Measurements from ENCODE around the gene POLD3. TPM values are rescaled to one million over a fixed set of nuclear protein-coding genes. Genes with fewer than 3 reads are reported as not detected.

Gene POLD3
- total RNA-seq, 3 donors from 2014 or later: 9.8 to 23.3 (median 16.7) TPM

DNA sequence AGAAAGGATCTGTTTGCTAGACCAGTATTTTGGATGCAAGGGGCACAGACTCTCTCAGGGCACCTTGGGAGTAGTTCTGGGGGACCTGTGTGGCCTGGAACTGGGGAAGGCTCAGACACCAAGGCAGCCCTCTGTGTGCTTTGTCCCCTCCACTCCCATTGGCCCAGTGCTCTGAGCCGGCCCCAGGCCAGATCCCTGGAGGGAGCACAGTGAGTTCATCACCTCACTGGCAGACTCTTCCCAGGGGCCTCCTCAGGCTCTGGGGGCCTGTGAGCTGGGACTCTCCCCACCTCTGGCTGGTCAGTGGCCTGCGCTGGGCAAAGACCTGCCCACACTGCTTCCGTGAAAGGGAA lies 87.1 kb downstream of the POLD3 start:
- H3K9me3 ChIP-seq: no peaks in the 10 kb centered on the region
- TF ChIP-seq POLR2A (IDR thresholded peaks at IDR 0.05): no peak
- TF ChIP-seq, protein P1, sequence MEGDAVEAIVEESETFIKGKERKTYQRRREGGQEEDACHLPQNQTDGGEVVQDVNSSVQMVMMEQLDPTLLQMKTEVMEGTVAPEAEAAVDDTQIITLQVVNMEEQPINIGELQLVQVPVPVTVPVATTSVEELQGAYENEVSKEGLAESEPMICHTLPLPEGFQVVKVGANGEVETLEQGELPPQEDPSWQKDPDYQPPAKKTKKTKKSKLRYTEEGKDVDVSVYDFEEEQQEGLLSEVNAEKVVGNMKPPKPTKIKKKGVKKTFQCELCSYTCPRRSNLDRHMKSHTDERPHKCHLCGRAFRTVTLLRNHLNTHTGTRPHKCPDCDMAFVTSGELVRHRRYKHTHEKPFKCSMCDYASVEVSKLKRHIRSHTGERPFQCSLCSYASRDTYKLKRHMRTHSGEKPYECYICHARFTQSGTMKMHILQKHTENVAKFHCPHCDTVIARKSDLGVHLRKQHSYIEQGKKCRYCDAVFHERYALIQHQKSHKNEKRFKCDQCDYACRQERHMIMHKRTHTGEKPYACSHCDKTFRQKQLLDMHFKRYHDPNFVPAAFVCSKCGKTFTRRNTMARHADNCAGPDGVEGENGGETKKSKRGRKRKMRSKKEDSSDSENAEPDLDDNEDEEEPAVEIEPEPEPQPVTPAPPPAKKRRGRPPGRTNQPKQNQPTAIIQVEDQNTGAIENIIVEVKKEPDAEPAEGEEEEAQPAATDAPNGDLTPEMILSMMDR (IDR thresholded peaks at IDR 0.05): no peak
- peaks cover 0 to 13% of the 10 kb centered on the region in 2 donors for H3K4me1 ChIP-seq
- peak; percentile 8 to 46 for DNase-seq (ENCODE audit: low spot score in 2 of 2)
- intact Hi-C loops (cut with DNase I; ENCODE audit: low total_unique reads): no loop called here
- no peaks in the 10 kb centered on the region for H3K36me3 ChIP-seq
- no peaks in the 10 kb centered on the region for H3K27me3 ChIP-seq
- H3K27ac ChIP-seq: peak overlapping the region in 1 of 2 donors; percentile 8
- no peak overlapping the region for H3K4me3 ChIP-seq

DNA sequence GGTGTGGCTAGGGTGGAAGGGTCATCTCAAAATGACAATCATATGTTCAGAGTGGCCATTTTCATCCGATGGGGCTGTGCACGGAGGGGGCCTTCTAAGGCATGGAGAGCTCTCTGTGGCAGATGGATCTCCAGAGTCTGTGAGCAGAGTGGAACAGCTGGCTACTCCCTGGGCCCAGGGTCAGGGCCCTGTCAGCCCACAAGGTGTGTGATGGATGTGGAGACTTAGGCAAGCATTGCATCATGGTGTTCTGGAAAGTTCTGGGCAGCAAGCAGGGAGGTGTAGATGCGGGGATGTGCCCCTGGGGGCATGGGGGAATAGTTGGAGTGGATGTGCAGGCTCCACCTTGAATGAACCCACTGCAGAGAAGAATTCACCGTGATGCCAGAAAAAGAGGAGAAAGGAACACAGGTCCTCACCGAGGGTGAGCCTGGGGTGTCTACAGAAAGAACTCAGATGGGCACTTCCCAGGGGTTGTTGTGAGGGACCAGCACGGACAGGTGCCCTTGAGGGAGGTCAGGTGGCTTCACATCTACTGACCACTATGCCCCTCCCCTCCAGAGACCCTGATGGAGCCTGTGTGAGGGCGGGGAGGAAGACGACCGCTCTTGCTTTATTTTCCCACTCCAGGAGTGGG lies 87.8 kb downstream of the POLD3 start:
- Histone ChIP-seq H3K27ac (no peak overlapping the region), H3K4me3 (no peak overlapping the region), H3K27me3 (no peaks in the 10 kb centered on the region), H3K4me1 (peaks cover 0 to 13% of the 10 kb centered on the region in 2 donors), H3K9me3 (no peaks in the 10 kb centered on the region), H3K36me3 (no peaks in the 10 kb centered on the region)
- intact Hi-C loops (cut with DNase I; ENCODE audit: low total_unique reads): no loop called here
- DNase-seq (ENCODE audit: low spot score in 2 of 2): peak; percentile 6 to 38
- TF ChIP-seq, protein P1 (IDR thresholded peaks at IDR 0.05): no peak
- no peak for TF ChIP-seq POLR2A (IDR thresholded peaks at IDR 0.05)
- TF ChIP-seq POLR2AphosphoS5 (IDR thresholded peaks at IDR 0.05): no peak

DNA sequence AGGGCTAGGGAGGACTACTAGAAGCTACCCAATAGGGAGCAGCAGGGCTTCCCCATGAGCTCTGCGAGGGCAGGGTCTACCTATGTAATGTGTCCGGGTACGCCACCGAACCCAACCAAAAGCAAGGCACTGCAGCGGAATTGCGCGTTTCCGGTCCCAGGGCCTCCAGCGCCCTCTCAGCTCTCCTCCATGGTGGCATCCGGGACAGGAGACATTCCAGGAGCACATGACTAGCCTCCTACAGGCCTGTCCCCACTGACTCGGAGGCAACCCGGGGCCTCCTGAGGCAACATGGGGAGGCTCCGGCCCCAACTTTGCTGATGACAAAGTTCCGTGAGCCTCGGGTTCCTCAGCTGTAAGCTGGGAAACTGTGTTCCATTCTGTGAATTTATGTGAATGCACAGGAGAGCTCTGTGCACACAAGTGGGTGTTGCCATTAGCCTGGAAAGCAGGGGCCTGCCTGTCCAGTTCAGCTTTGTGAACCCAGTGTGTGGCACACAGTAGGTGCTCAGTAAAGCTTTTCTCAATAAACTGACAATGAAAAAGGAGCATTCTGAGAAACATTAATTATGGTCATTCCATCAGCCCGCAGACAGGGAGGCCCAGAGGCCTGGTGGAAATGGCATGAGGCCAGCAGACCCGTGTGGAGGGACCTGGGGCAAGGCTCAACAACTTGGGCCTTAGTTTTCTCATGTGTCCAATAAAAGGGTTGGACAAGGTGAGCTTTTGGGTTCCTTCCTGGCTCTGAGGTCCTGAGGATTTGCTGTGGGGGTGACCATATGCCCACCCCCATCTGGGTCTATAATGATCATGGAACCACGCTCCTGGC lies 88.5 kb downstream of the POLD3 start:
- TF ChIP-seq, protein P1 (IDR thresholded peaks at IDR 0.05): no peak
- no peak for TF ChIP-seq POLR2A (IDR thresholded peaks at IDR 0.05)
- H3K27me3 ChIP-seq: no peaks in the 10 kb centered on the region
- peaks cover 0 to 13% of the 10 kb centered on the region in 2 donors for H3K4me1 ChIP-seq
- no peak overlapping the region for H3K4me3 ChIP-seq
- intact Hi-C loops (cut with DNase I; ENCODE audit: low total_unique reads): no loop called here
- peak; percentile 16 to 49 for DNase-seq (ENCODE audit: low spot score in 2 of 2)
- no peaks in the 10 kb centered on the region for H3K36me3 ChIP-seq
- H3K9me3 ChIP-seq: no peaks in the 10 kb centered on the region
- H3K27ac ChIP-seq: peak overlapping the region; percentile 68 to 84

DNA sequence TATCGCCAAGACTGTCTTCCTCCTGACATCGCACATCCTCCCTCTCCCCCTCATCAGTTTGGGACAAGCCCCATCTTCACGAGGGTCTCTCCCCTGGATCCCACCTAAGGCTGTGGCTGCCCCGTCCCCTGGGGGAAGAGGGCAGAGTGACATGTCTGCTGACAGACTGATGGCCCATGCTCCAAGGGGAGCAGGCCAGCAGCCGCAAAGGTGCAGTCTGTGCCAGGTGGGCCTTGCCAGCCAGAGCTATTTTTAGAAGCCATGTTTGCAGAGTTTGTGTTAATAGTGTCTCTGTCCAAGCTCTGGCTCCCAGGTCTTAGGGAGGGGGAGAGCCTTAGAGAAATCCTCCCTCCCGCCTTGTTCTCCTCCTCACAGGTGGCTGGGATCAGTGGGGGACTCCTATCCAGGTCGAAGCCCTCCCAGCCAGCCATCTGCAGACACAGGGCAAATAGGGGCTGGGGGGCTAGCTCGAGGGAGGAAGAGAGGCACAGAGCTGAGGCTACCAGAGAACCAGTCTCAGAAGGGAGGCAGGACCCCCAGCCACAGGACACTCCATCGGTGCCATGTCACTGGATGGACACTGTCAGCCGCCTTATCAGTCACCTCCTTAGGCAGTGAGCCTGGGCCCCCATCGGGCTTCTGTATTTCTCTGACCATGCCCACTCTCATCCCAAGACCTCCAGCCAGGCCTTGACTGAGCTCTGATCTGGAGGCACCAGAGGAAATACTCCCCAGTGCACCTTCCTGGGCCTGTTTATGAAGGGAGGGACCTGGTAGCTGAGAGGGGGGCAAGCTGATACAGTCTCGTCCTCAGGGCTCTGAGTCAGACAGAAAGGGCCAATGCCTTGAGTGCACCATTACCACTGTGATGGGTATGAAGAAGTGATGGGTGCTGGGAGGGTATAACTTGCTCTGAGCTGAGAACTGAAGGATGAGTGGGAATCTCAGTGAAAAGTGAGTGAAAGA lies 89.6 kb downstream of the POLD3 start:
- intact Hi-C loops (cut with DNase I; ENCODE audit: low total_unique reads): no loop called here
- Histone ChIP-seq H3K4me1 (peaks cover 0 to 13% of the 10 kb centered on the region in 2 donors), H3K4me3 (peak overlapping the region in 1 of 3 donors; percentile 36), H3K36me3 (no peaks in the 10 kb centered on the region), H3K9me3 (no peaks in the 10 kb centered on the region), H3K27ac (peak overlapping the region; percentile 68 to 84), H3K27me3 (no peaks in the 10 kb centered on the region)
- TF ChIP-seq POLR2A (IDR thresholded peaks at IDR 0.05): no peak
- TF ChIP-seq POLR2AphosphoS5 (IDR thresholded peaks at IDR 0.05): peak in 2 of 3 donors; percentile 25 to 43
- TF ChIP-seq, protein P1 (IDR thresholded peaks at IDR 0.05): no peak
- peak; percentile 75 to 77 for DNase-seq (ENCODE audit: low spot score in 2 of 2)

Measured in breast epithelium (tissue), 4 donors.